Body of pancreas (tissue), 4 donors: ENCODE data around the gene PTPRJ. TPM values are rescaled to one million over a fixed set of nuclear protein-coding genes. Genes with fewer than 3 reads are reported as not detected.

Experiments
- ATAC-seq: fragments of 150-250 bp; one replicate; pipeline ENCODE4 v1.9.1; 2016
- DNase-seq, 4 donors: peaks; one replicate each; pipeline ENCODE4 v3.0.0-alpha.2; 2019
- H3K27ac ChIP-seq, 4 donors: fragments of 200-600 bp; sonication (generic); 1 replicate in 3 of 4; 2 replicates in 1 of 4; pipeline versions ENCODE4 v1.5.1 to v1.6.1; 2016 to 2019; ENCODE audit warnings: mild to moderate bottlenecking in 1 of 4, mixed read lengths in 1 of 4, moderate library complexity in 1 of 4
- H3K27me3 ChIP-seq, 2 donors: fragments of 200-600 bp; sonication (generic); one replicate each; pipeline ENCODE4 v1.6.0; 2016; ENCODE audit warnings: mild to moderate bottlenecking in 1 of 2
- H3K36me3 ChIP-seq, 2 donors: fragments of 200-600 bp; sonication (generic); replicated peaks in 1 of 2; 2 replicates each; pipeline ENCODE4 v1.5.1; 2016; ENCODE audit warnings: low read depth in 2 of 2; ENCODE audit not compliant: insufficient read depth in 1 of 2
- H3K4me1 ChIP-seq: fragments of 200-600 bp; sonication (generic); one replicate; pipeline ENCODE4 v1.6.0; 2016
- H3K4me3 ChIP-seq, 2 donors: fragments of 200-600 bp; sonication (generic); 1 replicate in 1 of 2; 2 replicates in 1 of 2; pipeline ENCODE4 v1.5.1; 2016 to 2019
- H3K9me3 ChIP-seq, 3 donors: fragments of 200-600 bp; sonication (generic); 1 replicate in 2 of 3; 2 replicates in 1 of 3; pipeline ENCODE4 v1.5.1; 2016
- CTCF ChIP-seq, 7 experiments: fragments of 450-650 bp in 4 of 7; fragments of 200-600 bp in 3 of 7; sonication (generic) in 3 of 7; IDR thresholded peaks; one replicate each; pipeline ENCODE4 v1.5.1; 2016 to 2019; ENCODE audit warnings: antibody characterized with exemption in 7 of 7
- POLR2A ChIP-seq, 3 donors: fragments of 450-650 bp; IDR thresholded peaks; one replicate each; pipeline ENCODE4 v1.6.1; 2016; ENCODE audit warnings: antibody characterized with exemption in 3 of 3, mild to moderate bottlenecking in 2 of 3
- WGBS, 2 donors: methylation state at CpG; one replicate each; pipeline ENCODE4 v1.1.5; 2017; 5-methylcytosine and 5-hydroxymethylcytosine counted together
- intact Hi-C: fragments of 100-400 bp; cut with DNase I; formaldehyde crosslinking; loops from one replicate; pipeline ENCODE4 v1.15.1; 2023
- total RNA-seq, 2 donors: library from RNA; depleted of rRNA; stranded (reverse); fragments of >200 nt; gene quantifications; one replicate each; pipeline ENCODE4 v1.1.0, GENCODE V29; 2016

Gene PTPRJ
- total RNA-seq, 2 donors from 2014 or later = 10.9 to 17.1 TPM

GRCh38 chr11:47992959-47993820 is 12.8 kb downstream of the PTPRJ start:
- Histone ChIP-seq H3K36me3 (no peaks in the 10 kb centered on the region), H3K9me3 (no peaks in the 10 kb centered on the region), H3K4me1 (peaks cover 28% of the 10 kb centered on the region), H3K4me3 (no peak overlapping the region), H3K27me3 (no peaks in the 10 kb centered on the region), H3K27ac (no peak overlapping the region)
- 82 to 90% methylated on average over 9 to 11 of the region's 11 CpGs for WGBS, 2 donors
- intact Hi-C loops = no loop called here
- no peak for DNase-seq
- no peak for ATAC-seq
- TF ChIP-seq CTCF (IDR thresholded peaks at IDR 0.05) (no peak), POLR2A (IDR thresholded peaks at IDR 0.05) (no peak)

DNA sequence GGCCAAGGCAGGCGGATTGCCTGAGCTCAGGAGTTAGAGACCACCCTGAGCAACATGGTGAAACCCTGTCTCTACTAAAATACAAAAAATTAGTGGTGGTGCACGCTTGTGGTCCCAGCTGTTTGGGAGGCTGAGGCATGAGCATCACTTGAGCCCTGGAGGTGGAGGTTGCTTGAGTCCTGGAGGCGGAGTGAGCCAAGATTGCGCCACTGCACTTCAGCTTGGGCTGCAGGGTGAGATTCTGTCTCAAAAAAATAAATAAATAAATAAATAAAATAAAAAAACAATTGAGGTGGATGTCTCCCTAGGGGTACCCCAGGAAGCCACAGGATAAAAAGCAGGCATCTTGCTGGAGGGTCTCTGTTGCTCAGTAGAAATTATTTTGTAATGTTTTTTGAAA is 14.1 kb downstream of the PTPRJ start:
- ATAC-seq (no peak), DNase-seq (no peak)
- no peaks in the 10 kb centered on the region for H3K27me3 ChIP-seq
- no peak overlapping the region for H3K4me3 ChIP-seq
- H3K36me3 ChIP-seq = no peaks in the 10 kb centered on the region
- peaks cover 38% of the 10 kb centered on the region for H3K4me1 ChIP-seq
- H3K27ac ChIP-seq = no peak overlapping the region
- TF ChIP-seq POLR2A (IDR thresholded peaks at IDR 0.05) (no peak), CTCF (IDR thresholded peaks at IDR 0.05) (no peak)
- H3K9me3 ChIP-seq = no peaks in the 10 kb centered on the region
- 94 to 96% methylated on average over 4 of the region's 4 CpGs for WGBS, 2 donors
- intact Hi-C loops = no loop called here

- H3K4me3 ChIP-seq = no peak overlapping the region
- peaks cover 30% of the 10 kb centered on the region for H3K4me1 ChIP-seq
- DNase-seq = no peak
- H3K9me3 ChIP-seq = no peaks in the 10 kb centered on the region
- ATAC-seq = no peak
- TF ChIP-seq CTCF (IDR thresholded peaks at IDR 0.05) (no peak), POLR2A (IDR thresholded peaks at IDR 0.05) (no peak)
- H3K36me3 ChIP-seq = no peaks in the 10 kb centered on the region
- no peak overlapping the region for H3K27ac ChIP-seq
- intact Hi-C loops = no loop called here
- WGBS, 2 donors = 67 to 75% methylated on average over 4 of the region's 4 CpGs
- no peaks in the 10 kb centered on the region for H3K27me3 ChIP-seq
Measured at GRCh38 chr11:47995360-47995769, 15.0 kb downstream of the PTPRJ start.

DNA sequence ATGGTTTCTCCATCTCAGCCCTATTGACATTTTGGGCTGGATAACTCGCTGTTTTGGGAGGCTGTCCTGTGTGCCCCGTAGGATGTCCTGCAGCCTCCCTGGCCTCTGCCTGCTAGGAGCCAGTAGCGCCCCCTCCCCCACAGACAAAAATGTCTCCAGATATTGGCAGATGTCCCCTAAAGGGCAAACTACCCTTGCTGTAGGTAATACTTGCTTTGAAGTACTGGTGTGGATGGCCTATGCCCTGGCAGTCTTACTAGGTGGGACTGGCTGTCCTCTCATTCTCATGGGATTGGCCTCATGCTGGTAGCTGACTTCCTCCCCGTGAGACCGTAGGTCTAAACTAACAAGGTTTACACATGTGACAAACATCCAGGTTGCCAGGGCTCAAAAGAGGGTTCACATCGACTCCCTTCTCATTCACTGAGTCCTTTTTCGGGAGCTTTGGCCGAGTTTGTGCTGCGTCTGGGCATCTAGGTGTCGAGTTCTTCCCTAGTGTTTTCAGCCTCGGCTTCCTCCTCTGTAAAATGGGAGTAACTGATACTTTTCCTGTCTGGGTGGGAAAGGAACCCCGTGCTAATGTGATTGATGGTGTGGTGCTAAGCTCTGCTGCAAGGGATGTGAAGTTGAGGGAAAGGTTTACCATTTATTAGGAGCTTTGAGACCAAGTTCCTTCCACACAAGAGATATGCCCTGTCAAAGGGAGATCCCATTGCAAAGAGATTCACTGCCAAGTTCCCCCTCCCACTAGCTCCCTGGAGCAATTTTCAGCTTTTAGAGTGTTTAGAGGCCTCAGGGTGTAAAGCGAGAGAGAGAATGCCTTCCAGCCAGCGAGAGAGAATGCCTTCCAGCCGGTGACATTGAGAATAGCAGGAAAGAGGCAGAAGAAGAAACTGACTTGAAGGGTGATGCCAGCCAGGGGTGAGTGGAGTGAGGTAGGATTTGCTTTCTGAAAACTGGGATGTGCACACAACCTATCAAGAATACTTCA is 17.0 kb downstream of the PTPRJ start:
- H3K27ac ChIP-seq = no peak overlapping the region

More for the DNA sequence above, 17.0 kb downstream of the PTPRJ start:
- no peaks in the 10 kb centered on the region for H3K9me3 ChIP-seq
- DNase-seq (no peak), ATAC-seq (no peak)
- intact Hi-C loops = no loop called here
- peaks cover 19% of the 10 kb centered on the region for H3K4me1 ChIP-seq
- H3K36me3 ChIP-seq = no peaks in the 10 kb centered on the region
- TF ChIP-seq POLR2A (IDR thresholded peaks at IDR 0.05) = no peak
- no peak for TF ChIP-seq CTCF (IDR thresholded peaks at IDR 0.05)
- H3K27me3 ChIP-seq = no peaks in the 10 kb centered on the region
- no peak overlapping the region for H3K4me3 ChIP-seq
- 90 to 92% methylated on average over 15 of the region's 15 CpGs for WGBS, 2 donors
